SK-N-SH (cell line): Measurements from ENCODE around the gene MTMR1. TPM values are rescaled to one million over a fixed set of nuclear protein-coding genes. Genes with fewer than 3 reads are reported as not detected.

Source experiments
- CTCF ChIA-PET: fragments of 300-600, 350-600 bp; formaldehyde crosslinking; extraction: SDS; loops from one replicate; lab custom pipeline; 2021; lab: Yijun Ruan, JAX
- POLR2A ChIA-PET: fragments of 350-600 bp; sonication (Branson Sonifier 250); formaldehyde crosslinking; extraction: SDS; loops from one replicate; lab custom pipeline; 2020; ENCODE audit warnings: antibody characterized with exemption, inconsistent platforms; lab: Yijun Ruan, JAX
- DNase-seq: peaks from one replicate; pipeline ENCODE4 v3.0.0; 2012
- H2AFZ ChIP-seq: fragments of 200-600 bp; sonication (generic); 2 replicates; pipeline ENCODE4 v1.8.1; 2016; ENCODE audit warnings: antibody characterized with exemption, mild to moderate bottlenecking, low read depth
- H3F3A ChIP-seq: fragments of 200-600 bp; sonication (generic); replicated peaks from 2 replicates; pipeline ENCODE3; 2016; ENCODE audit warnings: antibody characterized with exemption, mild to moderate bottlenecking; ENCODE audit not compliant: insufficient read depth
- H3K27ac ChIP-seq, 2 experiments: fragments of 200-500 bp in 1 of 2; fragments of 200-600 bp in 1 of 2; sonication (Bioruptor generic) in 1 of 2; sonication (generic), shearing (Covaris generic) in 1 of 2; 2 replicates each; pipeline versions ENCODE4 v1.5.1 to v1.6.1; 2014 to 2016; ENCODE audit warnings: low read depth in 2 of 2, inconsistent platforms in 1 of 2, low read length in 1 of 2, mild to moderate bottlenecking in 1 of 2, mixed read lengths in 1 of 2
- H3K27me3 ChIP-seq: fragments of 200-600 bp; sonication (generic), shearing (Covaris generic); 2 replicates; pipeline ENCODE4 v1.6.1; 2016; ENCODE audit warnings: mixed run types; ENCODE audit not compliant: insufficient read depth
- H3K36me3 ChIP-seq, 2 experiments: fragments of 200-500 bp in 1 of 2; fragments of 200-600 bp in 1 of 2; sonication (Bioruptor generic) in 1 of 2; sonication (generic) in 1 of 2; replicated peaks in 1 of 2; 2 replicates each; pipeline versions ENCODE3 to v1.5.1; 2014 to 2016; ENCODE audit warnings: low read length in 1 of 2, mild to moderate bottlenecking in 1 of 2; ENCODE audit not compliant: insufficient read depth in 2 of 2, control insufficient read depth in 1 of 2
- H3K4me1 ChIP-seq, 2 experiments: fragments of 200-500 bp in 1 of 2; fragments of 200-600 bp in 1 of 2; sonication (Bioruptor generic) in 1 of 2; sonication (generic), shearing (Covaris generic) in 1 of 2; 2 replicates each; pipeline versions ENCODE4 v1.5.1 to v1.6.1; 2014 to 2016; ENCODE audit warnings: low read depth in 1 of 2, low read length in 1 of 2, mixed run types in 1 of 2; ENCODE audit not compliant: insufficient read depth in 2 of 2, control insufficient read depth in 1 of 2
- H3K4me2 ChIP-seq: fragments of 200-600 bp; sonication (generic), shearing (Covaris generic); 2 replicates; pipeline ENCODE4 v1.6.1; 2017; ENCODE audit warnings: mixed run types
- H3K4me3 ChIP-seq, 2 experiments: fragments of 200-500 bp in 1 of 2; fragments of 200-600 bp in 1 of 2; sonication (Bioruptor generic) in 1 of 2; sonication (generic), shearing (Covaris generic) in 1 of 2; 2 replicates each; pipeline versions ENCODE4 v1.5.1 to v1.8.1; 2014 to 2016; ENCODE audit warnings: low read depth in 2 of 2, inconsistent platforms in 1 of 2, low read length in 1 of 2, mild to moderate bottlenecking in 1 of 2, mixed read lengths in 1 of 2, moderate library complexity in 1 of 2
- H3K79me2 ChIP-seq: fragments of 200-600 bp; sonication (generic); 2 replicates; pipeline ENCODE4 v1.8.1; 2017; ENCODE audit warnings: mild to moderate bottlenecking; ENCODE audit not compliant: insufficient read depth
- H3K9ac ChIP-seq: fragments of 200-600 bp; sonication (generic); 2 replicates; pipeline ENCODE4 v1.6.1; 2017; ENCODE audit warnings: mixed run types
- H3K9me2 ChIP-seq: fragments of 200-600 bp; sonication (generic); 2 replicates; pipeline ENCODE4 v1.6.1; 2017; ENCODE audit warnings: mixed run types
- H3K9me3 ChIP-seq: fragments of 200-600 bp; sonication (generic); 2 replicates; pipeline ENCODE4 v1.6.1; 2017; ENCODE audit warnings: mixed run types, mild to moderate bottlenecking, moderate library complexity
- H4K20me1 ChIP-seq: fragments of 200-600 bp; sonication (generic); 2 replicates; pipeline ENCODE4 v1.6.1; 2017; ENCODE audit warnings: mild to moderate bottlenecking, mixed run types; ENCODE audit not compliant: insufficient read depth
- CHD2 ChIP-seq: fragments of 150-350 bp; IDR thresholded peaks from 2 replicates; pipeline ENCODE4 v1.6.1; 2018; ENCODE audit warnings: low read length; ENCODE audit not compliant: partially characterized antibody
- FOSL2 ChIP-seq: IDR thresholded peaks from 2 replicates; pipeline ENCODE4 v1.4.0; 2012; ENCODE audit warnings: low read depth, mild to moderate bottlenecking, moderate library complexity, borderline replicate concordance
- FOXJ3 ChIP-seq: sonication (generic); formaldehyde crosslinking; IDR thresholded peaks from 2 replicates; pipeline ENCODE4 v1.5.1; 2020; ENCODE audit warnings: mild to moderate bottlenecking, missing genetic modification reagents
- FOXM1 ChIP-seq: IDR thresholded peaks from 2 replicates; pipeline ENCODE4 v1.4.0; 2012; ENCODE audit warnings: low read depth, mild to moderate bottlenecking
- PBX3 ChIP-seq: IDR thresholded peaks from 2 replicates; pipeline ENCODE4; 2012
- RAD21 ChIP-seq: IDR thresholded peaks from 2 replicates; pipeline ENCODE4 v1.6.1; 2012; ENCODE audit warnings: mild to moderate bottlenecking, low read length
- REST ChIP-seq: IDR thresholded peaks from 2 replicates; pipeline ENCODE4 v1.6.1; 2012; ENCODE audit warnings: mild to moderate bottlenecking, low read depth, low read length, moderate library complexity
- RFX5 ChIP-seq: IDR thresholded peaks from 2 replicates; pipeline ENCODE4 v1.6.1; 2012; ENCODE audit warnings: mild to moderate bottlenecking, improper control_type of control experiment, low read length
- RXRA ChIP-seq: IDR thresholded peaks from 2 replicates; pipeline ENCODE4 v1.4.0; 2012; ENCODE audit warnings: low read depth, mild to moderate bottlenecking, borderline replicate concordance
- SIN3A ChIP-seq: IDR thresholded peaks from 2 replicates; pipeline ENCODE4 v1.6.1; 2012; ENCODE audit warnings: low read depth, mild to moderate bottlenecking, low read length, moderate library complexity, borderline replicate concordance
- TAF1 ChIP-seq: IDR thresholded peaks from 2 replicates; pipeline ENCODE4 v1.6.1; 2012; ENCODE audit warnings: low read depth, mild to moderate bottlenecking, low read length, moderate library complexity, borderline replicate concordance
- TEAD4 ChIP-seq: IDR thresholded peaks from 2 replicates; pipeline ENCODE4 v1.4.0; 2012; ENCODE audit warnings: mild to moderate bottlenecking, borderline replicate concordance; ENCODE audit not compliant: insufficient read depth
- YY1 ChIP-seq: IDR thresholded peaks from 2 replicates; pipeline ENCODE4 v1.4.0; 2012; ENCODE audit warnings: low read depth, mild to moderate bottlenecking
- WGBS: methylation state at CpG from one replicate; pipeline ENCODE4 v1.1.6; 2017; ENCODE audit warnings: low lambda C conversion rate; 5-methylcytosine and 5-hydroxymethylcytosine counted together
- polyA plus RNA-seq, 3 experiments: library from polyadenylated mRNA; depleted of rRNA; stranded (reverse); fragments of >200 nt; gene quantifications; 2 replicates each; pipeline ENCODE4 v1.2.3, GENCODE V29; 2012
- TF ChIP-seq, protein P1 (sequence below): IDR thresholded peaks from 2 replicates; pipeline ENCODE4 v1.4.0; 2012; ENCODE audit warnings: low read depth, borderline replicate concordance

MTMR1 gene
- polyA plus RNA-seq, 1 of the 3 experiments (the other 2 are of a cell fraction), result 17.0 TPM

- TF ChIP-seq, protein P1, sequence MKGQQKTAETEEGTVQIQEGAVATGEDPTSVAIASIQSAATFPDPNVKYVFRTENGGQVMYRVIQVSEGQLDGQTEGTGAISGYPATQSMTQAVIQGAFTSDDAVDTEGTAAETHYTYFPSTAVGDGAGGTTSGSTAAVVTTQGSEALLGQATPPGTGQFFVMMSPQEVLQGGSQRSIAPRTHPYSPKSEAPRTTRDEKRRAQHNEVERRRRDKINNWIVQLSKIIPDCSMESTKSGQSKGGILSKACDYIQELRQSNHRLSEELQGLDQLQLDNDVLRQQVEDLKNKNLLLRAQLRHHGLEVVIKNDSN, result no peak
- TF ChIP-seq SIN3A (no peak), PBX3 (no peak)
Measured at GRCh38 chrX:150790021-150790420, 96.8 kb downstream of the MTMR1 start (continued).

GRCh38 chrX:150792949-150793527, 99.8 kb downstream of the MTMR1 start:
- H3K9me3 ChIP-seq, result no peaks in the 10 kb centered on the region
- CTCF ChIA-PET, result interaction anchor here (0.6 kb wide), 1 partner anchor 21 kb away, joined by 3 read pairs; no protein-coding TSS in a partner anchor
- no peaks in the 10 kb centered on the region for H3K4me1 ChIP-seq
- no peak overlapping the region for H2AFZ ChIP-seq
- no peak overlapping the region for H3K27ac ChIP-seq
- no peaks in the 10 kb centered on the region for H3K9me2 ChIP-seq
- TF ChIP-seq TEAD4, result no peak
- TF ChIP-seq, all 33 proteins: peak for 0
- Histone ChIP-seq H3F3A (no peaks in the 10 kb centered on the region), H4K20me1 (no peaks in the 10 kb centered on the region), H3K27me3 (no peaks in the 10 kb centered on the region), H3K4me2 (no peak overlapping the region), H3K36me3 (peaks cover 2 to 6% of the 10 kb centered on the region in 2 experiments), H3K9ac (no peak overlapping the region), H3K4me3 (no peak overlapping the region), H3K79me2 (no peaks in the 10 kb centered on the region)
- 54% methylated on average over 5 of the region's 5 CpGs for WGBS
- DNase-seq, result no peak
- POLR2A ChIA-PET, result no interaction called here

DNA sequence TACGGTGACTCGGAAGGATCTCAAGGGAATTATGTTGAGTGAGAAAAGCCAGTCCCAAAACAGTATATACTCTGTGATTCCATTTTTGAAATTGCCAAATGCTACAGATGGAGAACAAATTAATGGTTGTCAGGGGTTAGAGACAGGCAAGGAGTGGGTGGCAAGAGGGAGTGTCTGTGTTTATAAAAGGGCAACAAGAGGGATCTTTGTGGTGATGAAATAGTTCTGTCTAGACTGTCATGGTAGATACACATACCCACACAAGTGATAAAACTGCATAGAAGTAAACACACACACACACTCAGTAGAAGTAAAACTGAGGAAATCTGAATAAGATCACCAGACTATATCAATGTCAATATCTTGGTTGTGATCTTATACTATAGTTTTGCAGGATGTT, 112.5 kb downstream of the MTMR1 start:
- no peak overlapping the region for H2AFZ ChIP-seq
- H3K36me3 ChIP-seq, result no peaks in the 10 kb centered on the region
- no peak for DNase-seq
- no peaks in the 10 kb centered on the region for H3K27me3 ChIP-seq
- no peak for TF ChIP-seq FOSL2
- no peaks in the 10 kb centered on the region for H3F3A ChIP-seq
- H3K4me3 ChIP-seq, result no peak overlapping the region
- CTCF ChIA-PET, result no interaction called here
- no peak overlapping the region for H3K4me2 ChIP-seq
- no peaks in the 10 kb centered on the region for H4K20me1 ChIP-seq
- WGBS, result 49% methylated on average over 2 of the region's 2 CpGs
- no peak overlapping the region for H3K9ac ChIP-seq
- no peaks in the 10 kb centered on the region for H3K4me1 ChIP-seq
- no peaks in the 10 kb centered on the region for H3K79me2 ChIP-seq
- POLR2A ChIA-PET, result no interaction called here
- H3K27ac ChIP-seq, result no peak overlapping the region
- H3K9me3 ChIP-seq, result no peaks in the 10 kb centered on the region
- H3K9me2 ChIP-seq, result no peaks in the 10 kb centered on the region

DNA sequence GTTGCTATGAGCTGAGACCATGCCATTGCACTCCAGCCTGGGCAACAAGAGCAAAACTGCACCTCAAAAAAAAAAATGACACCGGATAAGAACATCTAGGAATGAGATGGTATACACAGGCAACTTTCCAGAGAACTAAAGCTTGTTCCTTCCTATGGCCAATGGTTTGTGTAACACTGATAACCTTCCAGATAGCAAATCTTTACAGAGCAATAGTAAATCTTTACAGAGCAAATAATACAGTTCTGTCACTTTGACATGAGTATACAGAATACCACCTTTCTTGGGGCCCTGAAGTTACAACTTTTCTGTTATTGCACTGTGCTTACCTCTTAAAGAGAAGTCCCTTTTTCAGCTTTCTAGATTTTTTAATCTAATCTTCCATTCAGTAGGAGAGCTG, 113.6 kb downstream of the MTMR1 start:
- Histone ChIP-seq H3K9ac (no peak overlapping the region), H3K4me1 (no peaks in the 10 kb centered on the region), H3K9me2 (no peaks in the 10 kb centered on the region), H2AFZ (no peak overlapping the region), H3K27me3 (no peaks in the 10 kb centered on the region), H3K36me3 (no peaks in the 10 kb centered on the region), H3K27ac (no peak overlapping the region), H3K4me2 (no peak overlapping the region), H4K20me1 (no peaks in the 10 kb centered on the region), H3K79me2 (no peaks in the 10 kb centered on the region), H3K9me3 (no peaks in the 10 kb centered on the region), H3K4me3 (no peak overlapping the region), H3F3A (no peaks in the 10 kb centered on the region)
- 31% methylated on average over 1 of the region's 1 CpG for WGBS
- POLR2A ChIA-PET, result no interaction called here
- CTCF ChIA-PET, result no interaction called here
- DNase-seq, result no peak
- TF ChIP-seq FOSL2 (no peak), FOXM1 (no peak), FOXJ3 (CRISPR knock-in tag) (no peak), REST (no peak), RFX5 (no peak), YY1 (no peak), CHD2 (no peak), RAD21 (no peak), RXRA (no peak), TAF1 (no peak)
- TF ChIP-seq, protein P1, result no peak
